ENCODE measurements around the gene STXBP3. TPM values are rescaled to one million over a fixed set of nuclear protein-coding genes. Genes with fewer than 3 reads are reported as not detected.

The STXBP3 gene
- total and polyA plus RNA-seq, 2 donors (not counting 1 experiment from before 2014, with no cell fraction given): 13.3 to 78.1 TPM

DNA sequence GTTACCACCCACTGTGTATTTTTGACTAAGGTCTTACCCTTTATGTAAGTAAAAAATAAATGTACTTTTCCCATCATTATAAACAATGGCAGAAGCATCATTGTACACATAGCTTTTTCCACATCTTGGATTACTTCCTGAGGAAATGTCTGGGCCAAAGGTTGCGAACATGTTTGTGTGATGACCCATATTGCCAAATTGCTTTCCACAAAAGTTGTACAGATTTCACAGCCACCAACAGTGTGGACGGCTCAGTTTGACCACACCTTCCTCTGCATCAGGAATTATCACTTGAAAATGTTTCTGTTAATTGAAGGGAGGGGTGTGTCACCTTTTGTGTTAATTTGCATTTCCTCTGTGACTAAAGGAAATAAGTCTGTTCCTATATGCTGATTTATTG, 84.8 kb downstream of the STXBP3 start:
- no peaks in the 10 kb centered on the region for H3K9me3 Mint-ChIP-seq (ENCODE audit: insufficient read depth)
- DNase-seq (no peak), ATAC-seq (ENCODE audit: low read depth) (no peak)
- no peak for TF ChIP-seq EZH2 (IDR thresholded peaks at IDR 0.05; ENCODE audit: borderline replicate concordance, insufficient read depth, low read depth, low read length, poor library complexity, severe bottlenecking)
- TF ChIP-seq, protein P1, sequence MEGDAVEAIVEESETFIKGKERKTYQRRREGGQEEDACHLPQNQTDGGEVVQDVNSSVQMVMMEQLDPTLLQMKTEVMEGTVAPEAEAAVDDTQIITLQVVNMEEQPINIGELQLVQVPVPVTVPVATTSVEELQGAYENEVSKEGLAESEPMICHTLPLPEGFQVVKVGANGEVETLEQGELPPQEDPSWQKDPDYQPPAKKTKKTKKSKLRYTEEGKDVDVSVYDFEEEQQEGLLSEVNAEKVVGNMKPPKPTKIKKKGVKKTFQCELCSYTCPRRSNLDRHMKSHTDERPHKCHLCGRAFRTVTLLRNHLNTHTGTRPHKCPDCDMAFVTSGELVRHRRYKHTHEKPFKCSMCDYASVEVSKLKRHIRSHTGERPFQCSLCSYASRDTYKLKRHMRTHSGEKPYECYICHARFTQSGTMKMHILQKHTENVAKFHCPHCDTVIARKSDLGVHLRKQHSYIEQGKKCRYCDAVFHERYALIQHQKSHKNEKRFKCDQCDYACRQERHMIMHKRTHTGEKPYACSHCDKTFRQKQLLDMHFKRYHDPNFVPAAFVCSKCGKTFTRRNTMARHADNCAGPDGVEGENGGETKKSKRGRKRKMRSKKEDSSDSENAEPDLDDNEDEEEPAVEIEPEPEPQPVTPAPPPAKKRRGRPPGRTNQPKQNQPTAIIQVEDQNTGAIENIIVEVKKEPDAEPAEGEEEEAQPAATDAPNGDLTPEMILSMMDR (IDR thresholded peaks at IDR 0.05): no peak
- H3K36me3 ChIP-seq (replicated peaks in 1 of 2; ENCODE audit: control extremely low read depth in 1 of 2, control insufficient read depth in 1 of 2, extremely low read depth in 1 of 2, insufficient read depth in 2 of 2, low read length in 1 of 2): no peaks in the 10 kb centered on the region
- H3K4me3 ChIP-seq (ENCODE audit: control extremely low read depth in 1 of 5, extremely low read depth in 1 of 5, insufficient read depth in 1 of 5, low read depth in 2 of 5, low read length in 4 of 5): no peak overlapping the region
- H3K9ac ChIP-seq (ENCODE audit: low read length): no peak overlapping the region
- H3K27ac Mint-ChIP-seq: no peak overlapping the region
- no peaks in the 10 kb centered on the region for H3K9me3 ChIP-seq (ENCODE audit: control extremely low read depth in 1 of 3, control insufficient read depth in 2 of 3, insufficient read depth in 1 of 3, low read length in 2 of 3)
- intact Hi-C loops (cut with micrococcal nuclease): no loop called here
- H3K27ac ChIP-seq (ENCODE audit: low read length in 2 of 2): no peak overlapping the region
- H3K27me3 ChIP-seq (replicated peaks in 1 of 4; ENCODE audit: control extremely low read depth in 1 of 4, control insufficient read depth in 3 of 4, insufficient read depth in 4 of 4, low read length in 3 of 4): peaks cover 0 to 3% (median 0%) of the 10 kb centered on the region in 4 experiments
- WGBS (ENCODE audit: insufficient coverage): 100% methylated on average over 1 of the region's 2 CpGs
- H3K4me3 Mint-ChIP-seq: no peak overlapping the region
- no peaks in the 10 kb centered on the region for H3K4me1 Mint-ChIP-seq
- no peaks in the 10 kb centered on the region for H4K20me1 ChIP-seq (ENCODE audit: control insufficient read depth, insufficient read depth, low read length, poor library complexity, severe bottlenecking)
- no peak overlapping the region for H2AFZ ChIP-seq (ENCODE audit: insufficient read depth, low read depth, low read length, poor library complexity, severe bottlenecking)
- CTCF ChIA-PET: interaction anchor here (1.3 kb wide), 1 partner anchor 9 kb away, joined by 3 read pairs; no protein-coding TSS in a partner anchor
- H3K4me2 ChIP-seq (replicated peaks; ENCODE audit: low read depth, low read length, poor library complexity, severe bottlenecking): no peak overlapping the region
- no peaks in the 10 kb centered on the region for H3K79me2 ChIP-seq (ENCODE audit: control insufficient read depth, insufficient read depth, low read length)
- peaks cover 0 to 3% of the 10 kb centered on the region in 2 donors for H3K4me1 ChIP-seq (ENCODE audit: control insufficient read depth in 2 of 2, insufficient read depth in 2 of 2, low read length in 2 of 2)
- POLR2A ChIA-PET: no interaction called here
- H3K27me3 Mint-ChIP-seq: no peaks in the 10 kb centered on the region

DNA sequence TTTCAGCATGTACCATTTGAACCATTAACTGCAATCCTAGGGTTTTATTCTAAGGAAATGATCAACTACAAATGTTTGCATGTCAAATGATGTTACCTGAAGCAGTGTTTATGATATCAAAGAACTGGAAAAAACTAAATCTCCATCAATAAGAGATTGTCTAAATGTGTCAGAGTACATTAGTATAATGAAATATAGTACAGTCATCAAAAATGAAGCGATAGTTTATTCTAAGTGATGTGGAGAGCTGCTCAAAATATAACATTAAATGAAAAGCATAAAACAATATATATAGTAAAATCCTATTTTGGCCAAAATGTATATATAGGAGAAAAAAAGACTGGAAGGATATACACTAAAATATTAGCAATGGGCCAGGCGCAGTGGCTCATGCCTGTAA, 86.5 kb downstream of the STXBP3 start:
- 100% methylated on average over 1 of the region's 2 CpGs for WGBS (ENCODE audit: insufficient coverage)
- ChIA-PET POLR2A (no interaction called here), CTCF (no interaction called here)
- Mint-ChIP-seq H3K9me3 (ENCODE audit: insufficient read depth) (no peaks in the 10 kb centered on the region), H3K4me1 (no peaks in the 10 kb centered on the region), H3K27ac (no peak overlapping the region), H3K4me3 (no peak overlapping the region), H3K27me3 (no peaks in the 10 kb centered on the region)
- Histone ChIP-seq H3K4me1 (ENCODE audit: control insufficient read depth in 2 of 2, insufficient read depth in 2 of 2, low read length in 2 of 2) (peaks cover 0 to 2% of the 10 kb centered on the region in 2 donors), H4K20me1 (ENCODE audit: control insufficient read depth, insufficient read depth, low read length, poor library complexity, severe bottlenecking) (no peaks in the 10 kb centered on the region), H3K27me3 (replicated peaks in 1 of 4; ENCODE audit: control extremely low read depth in 1 of 4, control insufficient read depth in 3 of 4, insufficient read depth in 4 of 4, low read length in 3 of 4) (peaks cover 0 to 3% (median 0%) of the 10 kb centered on the region in 4 experiments), H3K79me2 (ENCODE audit: control insufficient read depth, insufficient read depth, low read length) (no peaks in the 10 kb centered on the region), H3K27ac (ENCODE audit: low read length in 2 of 2) (no peak overlapping the region), H3K36me3 (replicated peaks in 1 of 2; ENCODE audit: control extremely low read depth in 1 of 2, control insufficient read depth in 1 of 2, extremely low read depth in 1 of 2, insufficient read depth in 2 of 2, low read length in 1 of 2) (no peaks in the 10 kb centered on the region), H2AFZ (ENCODE audit: insufficient read depth, low read depth, low read length, poor library complexity, severe bottlenecking) (no peak overlapping the region), H3K4me2 (replicated peaks; ENCODE audit: low read depth, low read length, poor library complexity, severe bottlenecking) (no peak overlapping the region), H3K9ac (ENCODE audit: low read length) (no peak overlapping the region), H3K9me3 (ENCODE audit: control extremely low read depth in 1 of 3, control insufficient read depth in 2 of 3, insufficient read depth in 1 of 3, low read length in 2 of 3) (no peaks in the 10 kb centered on the region), H3K4me3 (ENCODE audit: control extremely low read depth in 1 of 5, extremely low read depth in 1 of 5, insufficient read depth in 1 of 5, low read depth in 2 of 5, low read length in 4 of 5) (no peak overlapping the region)
- ATAC-seq (ENCODE audit: low read depth) (no peak), DNase-seq (no peak)
- intact Hi-C loops (cut with micrococcal nuclease): no loop called here
- TF ChIP-seq EZH2 (IDR thresholded peaks at IDR 0.05; ENCODE audit: borderline replicate concordance, insufficient read depth, low read depth, low read length, poor library complexity, severe bottlenecking): no peak
- TF ChIP-seq, protein P1 (IDR thresholded peaks at IDR 0.05): no peak

Data from B cell (primary cell).